Gastroesophageal sphincter (tissue), 3 donors: ENCODE data around the gene RNF144A.

ENCODE experiments used
- CTCF ChIP-seq, 4 experiments: fragments of 200-600 bp in 2 of 4; fragments of 450-650 bp in 2 of 4; sonication (generic) in 1 of 4; IDR thresholded peaks; one replicate each; pipeline ENCODE4 v1.5.1; 2017 to 2019; ENCODE audit warnings: antibody characterized with exemption in 4 of 4, mild to moderate bottlenecking in 2 of 4, moderate library complexity in 2 of 4
- EP300 ChIP-seq: sonication (generic); formaldehyde crosslinking; IDR thresholded peaks from one replicate; pipeline ENCODE4 v1.6.1; 2017; ENCODE audit warnings: antibody characterized with exemption, mild to moderate bottlenecking
- POLR2A ChIP-seq, 2 donors: fragments of 450-650 bp; IDR thresholded peaks; one replicate each; pipeline ENCODE4 v1.6.1; 2017; ENCODE audit warnings: antibody characterized with exemption in 2 of 2, mild to moderate bottlenecking in 2 of 2, moderate library complexity in 1 of 2
- POLR2AphosphoS5 ChIP-seq: sonication (generic); formaldehyde crosslinking; IDR thresholded peaks from one replicate; pipeline ENCODE4 v1.6.1; 2017; ENCODE audit warnings: antibody characterized with exemption

DNA sequence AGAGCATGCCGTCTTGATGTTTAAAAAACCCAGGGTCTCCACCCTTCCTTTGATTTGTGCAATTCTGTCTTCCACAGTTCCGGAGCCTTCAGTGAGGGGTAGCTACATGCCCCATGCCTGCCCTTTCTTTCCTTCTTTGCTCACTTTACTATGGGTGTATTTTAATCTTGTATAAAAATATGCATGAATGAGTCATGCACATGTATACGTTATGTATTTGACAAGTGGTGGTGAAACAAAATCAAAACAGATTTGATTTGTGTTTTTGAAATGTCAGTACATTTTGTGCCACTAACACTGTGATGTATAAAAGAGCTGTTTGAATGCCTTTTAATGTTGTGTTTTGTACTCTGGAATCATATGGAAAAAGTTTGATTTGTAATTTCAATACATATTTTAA is 126.5 kb downstream of the RNF144A start:
- no peak for TF ChIP-seq CTCF (IDR thresholded peaks at IDR 0.05)
- TF ChIP-seq POLR2A (IDR thresholded peaks at IDR 0.05) = no peak
- TF ChIP-seq EP300 = no peak
- no peak for TF ChIP-seq POLR2AphosphoS5
